Rectal smooth muscle tissue (tissue), 1 donor: ENCODE measurements around the gene LIN54.

ENCODE experiments used
- H3K27ac ChIP-seq: one replicate; pipeline ENCODE4 v1.7.0; 2013; ENCODE audit warnings: low read depth, low read length, inconsistent platforms
- H3K27me3 ChIP-seq: one replicate; pipeline ENCODE4 v1.7.0; 2013; ENCODE audit warnings: low read length; ENCODE audit not compliant: control insufficient read depth, insufficient read depth
- H3K36me3 ChIP-seq: one replicate; pipeline ENCODE4 v1.7.0; 2013; ENCODE audit warnings: low read length; ENCODE audit not compliant: control insufficient read depth, insufficient read depth
- H3K4me1 ChIP-seq: one replicate; pipeline ENCODE4 v1.7.0; 2013; ENCODE audit warnings: low read length; ENCODE audit not compliant: control insufficient read depth, insufficient read depth
- H3K4me3 ChIP-seq: one replicate; pipeline ENCODE4 v1.7.0; 2013; ENCODE audit warnings: low read length
- H3K9ac ChIP-seq: one replicate; pipeline ENCODE4 v1.7.0; 2013; ENCODE audit warnings: low read length

The LIN54 gene

DNA sequence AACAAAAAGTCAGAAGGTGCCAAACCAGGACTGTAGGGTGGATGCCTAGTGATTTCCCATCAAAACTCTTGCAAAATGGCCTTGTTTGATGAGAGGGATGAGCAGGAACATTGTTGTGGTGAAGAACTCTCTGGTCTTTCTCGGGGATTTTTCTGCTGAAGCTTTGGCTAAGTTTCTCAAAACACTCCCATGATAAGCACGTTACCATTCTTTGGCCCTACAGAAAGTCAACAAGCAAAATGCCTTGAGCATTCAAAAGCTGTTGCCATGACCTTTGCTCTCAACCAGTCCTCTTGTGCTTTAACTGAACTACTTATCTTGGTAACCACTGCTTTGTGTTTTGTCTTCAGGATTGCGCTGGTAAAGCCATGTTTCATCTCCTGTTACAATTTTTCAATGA is 116.7 kb downstream of the LIN54 start:
- peaks cover 5% of the 10 kb centered on the region for H3K4me1 ChIP-seq

DNA sequence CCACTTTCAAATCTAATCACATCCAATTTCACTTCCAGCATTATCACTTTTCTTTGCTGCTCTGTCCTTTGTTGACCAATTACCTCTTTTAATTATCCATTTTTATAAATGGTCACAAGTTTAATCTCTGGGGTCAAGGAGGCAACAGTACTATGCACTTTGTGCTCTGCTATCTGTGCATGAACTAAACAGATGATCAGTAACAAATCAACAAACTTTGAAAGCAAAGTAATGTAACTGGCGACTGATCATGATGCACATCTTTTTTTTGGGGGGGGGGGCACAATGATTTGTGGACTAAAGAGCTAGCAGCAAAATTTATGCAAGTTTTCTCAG is 118.2 kb downstream of the LIN54 start:
- Histone ChIP-seq H3K27ac (no peak overlapping the region), H3K9ac (no peak overlapping the region), H3K4me1 (peaks cover 3% of the 10 kb centered on the region), H3K36me3 (peaks cover 10% of the 10 kb centered on the region), H3K4me3 (no peak overlapping the region), H3K27me3 (no peaks in the 10 kb centered on the region)

More for the DNA sequence above, 116.7 kb downstream of the LIN54 start:
- Histone ChIP-seq H3K27ac (no peak overlapping the region), H3K27me3 (no peaks in the 10 kb centered on the region), H3K4me3 (no peak overlapping the region), H3K36me3 (peaks cover 10% of the 10 kb centered on the region), H3K9ac (no peak overlapping the region)

DNA sequence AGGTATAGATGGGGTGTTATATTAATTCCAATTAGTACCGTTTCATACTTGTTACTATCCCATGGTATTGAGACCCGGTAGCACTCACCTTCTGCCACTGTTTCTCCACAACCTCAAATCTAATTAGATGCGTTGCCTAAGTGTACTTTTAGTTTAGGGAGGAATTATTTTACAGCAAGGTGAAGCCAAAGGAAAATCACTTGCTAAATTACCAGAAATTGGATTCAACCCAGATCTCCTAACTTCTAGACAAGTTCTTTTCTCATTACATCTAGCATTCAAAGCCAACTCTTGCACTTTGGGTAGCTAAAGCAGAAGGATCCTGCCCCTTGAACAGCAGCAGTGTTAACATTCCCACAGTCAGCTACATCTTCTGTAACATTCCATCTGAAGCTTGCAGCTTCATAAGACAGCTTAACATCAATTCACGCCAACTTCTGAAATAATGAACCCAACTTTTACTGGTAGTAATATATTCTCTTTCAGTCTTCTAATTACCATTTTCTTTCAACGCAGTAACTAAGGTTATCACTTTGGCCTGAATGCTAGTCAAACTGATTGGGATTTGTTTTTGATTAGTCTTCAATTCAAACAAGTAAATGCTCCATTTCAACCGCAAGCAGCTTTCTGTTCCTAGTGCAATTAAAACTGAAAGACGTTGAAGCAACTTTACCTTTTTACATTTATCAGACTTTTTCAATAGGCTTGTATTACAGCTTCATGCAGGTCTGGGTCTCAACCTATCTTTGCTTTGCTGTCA is 118.7 kb downstream of the LIN54 start:
- Histone ChIP-seq H3K4me1 (peaks cover 3% of the 10 kb centered on the region), H3K36me3 (peaks cover 10% of the 10 kb centered on the region), H3K4me3 (peak overlapping the region; percentile 94)

DNA sequence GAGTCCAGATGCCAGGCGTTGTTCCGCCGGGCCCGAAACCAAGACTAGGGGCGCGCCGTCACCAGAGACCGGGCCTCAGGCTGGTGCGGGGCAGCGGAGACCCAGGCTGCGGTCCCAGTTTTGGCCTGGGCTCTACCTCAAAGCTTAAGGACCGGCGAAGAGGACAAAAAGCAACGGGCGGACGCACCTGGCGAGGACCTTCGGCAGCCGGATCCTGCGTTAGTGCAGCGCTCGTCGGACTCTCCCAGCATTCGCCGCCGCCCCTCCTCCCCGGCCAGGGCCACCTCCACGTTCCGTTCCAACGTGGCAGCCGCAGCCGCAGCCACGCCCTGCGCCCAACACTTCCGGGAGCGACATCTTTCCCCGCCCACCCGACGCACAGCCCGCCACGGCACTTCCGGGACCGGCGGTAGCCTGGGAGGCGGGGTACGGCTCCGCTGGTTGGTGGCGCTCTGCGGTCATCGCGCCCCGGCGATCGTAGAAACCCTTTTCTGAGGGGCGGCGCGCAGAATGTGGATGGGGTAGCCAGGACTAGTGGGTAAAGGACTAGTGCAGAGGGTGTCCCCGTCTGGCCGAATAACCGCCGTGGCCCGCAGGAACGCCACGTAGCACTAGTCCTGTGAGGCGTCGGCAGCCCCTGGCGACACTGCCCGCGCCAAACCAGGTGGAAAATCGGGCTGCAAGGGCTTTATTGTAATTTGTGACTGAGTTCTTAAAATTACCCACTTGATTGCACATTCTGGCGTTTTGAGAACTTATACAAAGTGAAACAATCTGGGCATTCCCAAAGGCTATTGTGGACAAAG is 119.5 kb downstream of the LIN54 start, which contains the start of gene SEC31A:
Gene SEC31A, minus strand, starts transcription at position 253 of the 806 bp plus-strand sequence. CDS start 9,217 bp downstream, outside the sequence.
- Histone ChIP-seq H3K9ac (peak within 1 kb of the TSS; percentile 97), H3K27me3 (no peaks in the 10 kb centered on the region), H3K4me3 (peak within 1 kb of the TSS; percentile 94), H3K4me1 (peaks cover 7% of the 10 kb centered on the region), H3K36me3 (peaks cover 10% of the 10 kb centered on the region), H3K27ac (peak within 1 kb of the TSS; percentile 97)

More for the DNA sequence above, 118.7 kb downstream of the LIN54 start:
- H3K27ac ChIP-seq, result peak overlapping the region; percentile 97
- H3K9ac ChIP-seq, result peak overlapping the region; percentile 97
- H3K27me3 ChIP-seq, result no peaks in the 10 kb centered on the region

DNA sequence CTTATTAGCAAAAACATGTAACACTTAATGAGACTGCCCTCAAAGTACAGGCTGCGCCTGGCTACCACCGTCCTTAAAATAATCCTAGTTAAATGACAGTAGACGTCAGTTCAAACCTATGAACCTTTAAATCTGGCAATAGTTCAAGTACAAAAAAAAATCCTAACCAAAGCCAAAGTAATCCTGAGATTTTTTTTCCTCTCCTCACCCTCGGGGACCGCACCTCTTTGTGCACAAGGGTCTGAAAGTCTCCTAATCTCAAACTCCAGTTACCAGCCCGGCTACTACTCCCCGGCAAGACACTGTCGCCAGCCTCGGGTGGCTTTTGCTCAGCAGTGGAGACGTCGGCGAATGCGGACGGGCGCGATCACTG is 120.1 kb downstream of the LIN54 start:
- H3K4me3 ChIP-seq, result peak overlapping the region; percentile 94
- H3K27me3 ChIP-seq, result no peaks in the 10 kb centered on the region
- peaks cover 11% of the 10 kb centered on the region for H3K4me1 ChIP-seq
- peak overlapping the region; percentile 96 for H3K9ac ChIP-seq
- peaks cover 10% of the 10 kb centered on the region for H3K36me3 ChIP-seq
- peak overlapping the region; percentile 97 for H3K27ac ChIP-seq

DNA sequence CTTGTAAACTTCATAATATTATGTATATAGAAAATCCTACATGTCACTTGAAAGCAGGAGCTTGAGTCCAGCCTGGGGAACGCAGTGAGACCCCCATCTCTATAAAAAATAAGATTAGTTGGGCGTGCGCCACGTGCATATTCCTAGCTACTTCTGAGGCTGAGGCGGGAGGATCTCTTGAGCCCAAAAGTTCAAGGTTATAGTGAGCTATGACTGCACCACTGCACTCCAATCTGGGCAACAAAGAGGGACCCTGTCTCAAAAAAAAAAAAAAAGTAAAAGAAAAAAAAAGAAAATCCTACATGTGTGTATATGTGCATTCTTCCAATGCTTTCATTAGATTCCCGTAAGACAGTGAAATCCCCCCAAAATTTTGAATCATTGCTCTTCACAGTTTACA is 121.3 kb downstream of the LIN54 start:
- Histone ChIP-seq H3K4me3 (peak overlapping the region; percentile 94), H3K36me3 (peaks cover 9% of the 10 kb centered on the region), H3K27ac (no peak overlapping the region), H3K27me3 (no peaks in the 10 kb centered on the region), H3K9ac (no peak overlapping the region), H3K4me1 (peaks cover 11% of the 10 kb centered on the region)

DNA sequence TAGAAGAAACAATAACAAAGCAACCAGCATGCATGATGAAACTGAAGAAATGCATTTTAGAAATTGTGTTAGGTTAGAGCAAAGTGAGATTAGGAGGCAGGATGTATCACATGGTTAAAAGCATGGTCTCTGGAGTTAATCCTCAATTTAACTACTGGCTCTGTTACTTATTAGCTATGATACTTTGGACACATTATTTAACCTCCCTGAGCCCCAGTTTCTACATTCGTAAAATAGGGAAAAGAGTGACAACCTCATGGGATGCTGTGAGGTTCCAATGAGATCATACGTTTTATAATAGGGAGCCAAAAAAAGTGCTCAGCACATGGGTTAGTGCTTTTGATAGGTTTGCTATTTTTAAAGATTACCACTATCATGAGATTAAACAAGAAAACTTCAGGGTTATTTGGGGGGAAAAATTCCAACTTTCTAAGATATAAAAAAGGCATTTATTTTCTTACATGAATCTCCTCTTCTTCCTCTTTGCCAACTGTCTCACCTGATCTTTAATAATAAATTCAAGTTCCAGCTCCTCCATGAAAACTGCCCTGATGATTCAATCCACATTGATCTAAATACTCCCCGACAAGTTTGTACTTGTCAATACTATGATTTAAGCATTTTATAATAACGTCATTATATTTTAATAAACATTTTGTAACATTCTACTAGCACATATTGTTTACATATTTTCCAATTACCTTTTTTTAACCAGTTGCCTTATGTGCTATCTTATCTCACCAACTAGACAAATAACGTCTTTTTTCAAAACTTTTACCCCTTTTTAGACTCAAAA is 124.3 kb downstream of the LIN54 start:
- Histone ChIP-seq H3K27me3 (no peaks in the 10 kb centered on the region), H3K4me1 (peaks cover 8% of the 10 kb centered on the region), H3K36me3 (no peaks in the 10 kb centered on the region), H3K27ac (no peak overlapping the region), H3K9ac (no peak overlapping the region), H3K4me3 (no peak overlapping the region)

DNA sequence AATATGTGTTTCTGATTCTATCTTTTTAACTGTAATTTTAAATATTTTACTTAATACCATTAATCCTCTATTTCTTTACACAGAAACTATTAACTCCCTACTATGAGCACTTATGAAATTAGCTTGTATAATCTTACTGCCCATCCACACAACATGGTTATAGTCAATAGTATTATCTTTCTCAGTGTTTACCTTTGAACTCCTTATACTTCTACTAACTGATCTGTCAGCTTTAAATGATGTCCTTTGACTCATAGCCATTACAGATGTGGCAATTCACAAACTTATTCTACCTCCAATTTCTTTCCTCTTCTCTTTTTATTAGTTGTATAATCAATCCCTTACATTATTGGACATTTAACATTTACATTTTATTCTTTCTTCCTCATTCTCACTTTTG is 125.2 kb downstream of the LIN54 start:
- no peak overlapping the region for H3K4me3 ChIP-seq
- no peak overlapping the region for H3K27ac ChIP-seq
- H3K36me3 ChIP-seq, result no peaks in the 10 kb centered on the region
- H3K9ac ChIP-seq, result no peak overlapping the region
- peaks cover 8% of the 10 kb centered on the region for H3K4me1 ChIP-seq
- no peaks in the 10 kb centered on the region for H3K27me3 ChIP-seq
